Stimulated activated CD4-positive, alpha-beta T cell treated with anti-CD3 and anti-CD28 coated beads, Interleukin-15, amount 100 ng/mL, for 48 hours (primary cell): ENCODE results near the gene GSC2.

ENCODE experiments used
- DNase-seq, 2 donors: peaks; one replicate each; pipeline ENCODE4 v3.0.0-alpha.2; 2020; ENCODE audit warnings: low read depth in 2 of 2

Gene GSC2

DNA sequence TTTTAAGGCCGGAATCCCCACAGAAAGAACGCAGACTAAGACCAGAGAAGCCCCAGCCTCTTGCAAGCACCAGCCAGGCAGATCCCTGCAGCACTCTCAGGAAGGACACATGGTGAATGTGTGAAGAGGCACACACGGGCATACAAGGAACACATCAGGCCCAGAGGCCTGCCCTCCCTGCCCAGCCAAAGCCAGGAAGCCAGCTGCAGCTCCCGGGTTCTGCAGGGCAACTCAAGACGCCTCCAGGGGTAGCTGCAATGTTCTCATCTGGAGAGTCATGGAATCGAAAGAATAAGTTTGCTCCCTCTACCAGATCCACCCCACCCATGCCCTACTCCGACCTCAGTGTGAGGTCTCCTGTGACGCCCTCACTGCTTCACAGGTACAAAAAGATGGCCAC, 30.1 kb downstream of the GSC2 start:
- DNase-seq: no peak

DNA sequence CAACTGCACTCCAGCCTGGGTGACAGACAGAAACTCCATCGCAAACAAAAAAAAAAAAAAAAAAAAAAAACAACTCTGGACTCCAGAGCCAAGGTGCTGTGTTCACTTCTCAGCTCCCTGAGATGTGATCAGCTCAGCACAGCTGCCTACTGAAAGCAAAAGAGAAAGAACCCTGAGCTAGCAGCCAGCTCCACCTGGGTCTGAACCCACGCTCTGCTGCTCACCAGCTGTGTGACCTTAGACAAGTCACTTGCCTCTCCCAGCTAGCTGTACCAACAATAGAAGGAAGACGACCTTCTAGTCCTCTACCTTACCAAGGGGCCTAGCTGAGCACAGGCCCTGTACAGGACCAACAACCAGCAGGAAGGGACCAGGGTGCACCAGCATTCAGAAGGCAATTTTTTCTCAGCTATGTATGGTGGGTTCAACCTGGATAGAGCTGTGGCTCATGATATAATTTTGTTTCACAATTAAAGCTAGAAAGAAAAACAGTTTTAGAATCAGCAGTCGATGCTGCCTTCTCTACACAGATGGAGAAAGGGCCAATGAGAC, 31.7 kb downstream of the GSC2 start:
- DNase-seq: no peak

DNA sequence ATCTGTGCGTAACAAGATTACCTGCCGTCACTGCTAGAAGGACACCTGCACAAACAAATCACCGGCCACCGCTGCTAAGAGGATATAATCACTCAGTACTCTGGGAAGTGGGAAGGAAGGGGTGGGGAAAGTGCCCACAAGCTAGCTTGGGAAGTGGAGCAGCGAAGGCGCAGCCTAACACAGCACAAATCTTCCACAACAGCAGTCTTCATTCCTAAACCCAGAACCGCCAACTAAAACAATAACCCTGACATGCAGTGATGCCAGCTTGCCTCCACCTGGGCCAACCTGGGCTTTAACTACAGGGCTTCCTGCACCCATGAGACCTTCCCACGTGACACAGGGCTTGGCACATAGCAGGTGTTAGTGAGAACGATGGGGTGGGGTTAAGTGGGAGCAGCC, 33.0 kb downstream of the GSC2 start:
- DNase-seq: no peak

DNA sequence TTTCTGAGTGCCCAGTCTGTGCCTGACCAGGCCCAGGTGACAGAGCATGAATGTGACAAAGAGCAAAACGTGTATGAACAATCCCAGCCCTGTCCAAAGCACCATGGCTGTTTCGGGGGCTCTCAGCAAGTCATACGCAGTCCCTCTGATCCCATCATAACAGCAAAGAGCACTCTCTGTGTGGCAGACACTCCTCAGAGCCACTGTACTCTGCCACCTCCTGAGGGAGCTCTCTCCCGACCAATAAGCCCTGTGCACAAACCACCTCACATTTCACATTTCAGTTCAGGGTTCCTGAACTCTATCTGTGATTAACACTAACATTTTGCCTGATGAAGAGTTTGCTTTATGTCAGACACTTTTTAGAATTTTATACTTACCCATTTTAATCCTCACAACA, 34.5 kb downstream of the GSC2 start:
- DNase-seq: no peak

DNA sequence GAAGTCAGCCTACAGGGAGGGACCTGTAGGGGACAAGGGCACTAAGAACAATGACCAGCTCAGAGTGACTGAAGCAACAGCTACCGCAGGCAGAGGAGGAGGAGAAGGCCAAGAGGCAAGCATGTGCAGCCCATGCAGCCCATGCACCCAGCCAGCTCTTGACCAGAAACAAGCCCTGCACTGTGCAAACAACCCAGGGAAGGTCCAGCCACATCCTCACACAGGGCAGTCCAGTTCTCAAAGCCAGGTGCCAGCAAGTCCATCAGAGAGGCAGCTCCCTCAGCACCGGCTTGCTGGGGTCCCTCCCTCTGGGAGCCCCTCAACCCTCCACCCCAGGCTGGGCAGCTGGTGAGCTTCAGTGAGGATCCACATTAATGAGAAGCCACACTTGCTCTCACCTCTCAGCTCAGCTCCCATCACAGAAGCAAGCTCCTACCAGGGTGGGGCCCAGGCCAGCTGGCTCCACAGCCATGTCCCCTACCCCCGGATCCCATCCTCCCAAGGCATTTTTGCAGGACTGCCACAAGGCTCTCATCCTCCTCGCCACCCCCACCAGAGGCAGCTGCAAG, 35.0 kb downstream of the GSC2 start:
- DNase-seq: no peak

DNA sequence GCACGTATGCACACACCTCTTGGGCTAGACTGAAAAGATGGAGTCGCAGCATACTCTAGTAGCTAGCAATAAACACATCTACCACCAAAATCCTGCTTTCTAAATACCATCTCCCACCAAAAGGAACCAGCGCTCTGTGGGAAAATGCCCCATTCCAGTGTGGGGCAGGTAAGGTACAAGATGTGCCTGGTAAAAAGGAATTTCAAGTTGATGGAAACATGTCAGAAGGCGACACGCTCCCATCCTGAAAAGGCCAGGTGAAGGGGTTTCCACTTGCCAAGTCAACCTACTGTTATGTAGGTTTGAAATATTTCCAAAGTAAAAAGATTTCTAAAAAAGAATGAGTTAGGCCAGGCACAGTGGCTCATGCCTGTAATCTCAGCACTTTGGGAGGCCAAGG, 36.7 kb downstream of the GSC2 start:
- DNase-seq: no peak

DNA sequence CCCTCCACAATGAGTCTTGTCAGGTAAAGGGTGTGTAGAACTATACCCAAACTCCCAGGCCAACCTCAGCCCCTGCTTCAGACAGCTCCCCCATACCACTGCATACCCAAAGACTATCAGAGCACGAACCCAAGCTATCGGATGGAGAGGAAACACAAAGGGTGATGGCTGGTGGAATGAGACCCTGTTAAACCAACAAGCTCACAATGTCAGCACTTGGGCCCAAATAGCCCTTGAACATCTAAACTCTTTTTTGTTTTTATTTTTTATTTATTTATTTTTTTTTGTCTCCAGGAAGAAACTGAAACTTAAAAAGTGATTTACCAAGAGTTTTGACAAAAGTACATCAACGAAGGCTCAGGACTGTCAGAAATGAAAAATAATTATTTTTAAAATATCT, 38.5 kb downstream of the GSC2 start:
- no peak for DNase-seq

DNA sequence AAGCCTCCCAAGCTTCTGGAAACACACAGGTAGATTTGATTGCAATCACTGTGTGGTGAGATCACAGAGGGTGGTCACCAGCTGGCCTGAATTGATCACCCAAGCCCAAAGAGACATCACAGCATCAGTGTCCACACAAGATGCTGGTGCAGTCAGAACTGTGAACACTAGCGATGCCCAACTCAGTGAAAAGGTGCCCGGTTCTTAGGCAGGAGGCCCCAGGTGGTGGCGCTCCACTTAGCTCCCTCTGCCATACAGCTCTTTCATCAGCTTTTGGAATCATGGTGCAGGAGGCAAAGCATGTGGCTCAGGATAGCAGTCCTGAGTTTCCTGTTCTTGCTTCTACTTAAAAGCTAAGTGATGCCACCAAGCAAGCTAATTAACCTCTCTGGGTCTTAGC, 39.0 kb downstream of the GSC2 start:
- DNase-seq: no peak

DNA sequence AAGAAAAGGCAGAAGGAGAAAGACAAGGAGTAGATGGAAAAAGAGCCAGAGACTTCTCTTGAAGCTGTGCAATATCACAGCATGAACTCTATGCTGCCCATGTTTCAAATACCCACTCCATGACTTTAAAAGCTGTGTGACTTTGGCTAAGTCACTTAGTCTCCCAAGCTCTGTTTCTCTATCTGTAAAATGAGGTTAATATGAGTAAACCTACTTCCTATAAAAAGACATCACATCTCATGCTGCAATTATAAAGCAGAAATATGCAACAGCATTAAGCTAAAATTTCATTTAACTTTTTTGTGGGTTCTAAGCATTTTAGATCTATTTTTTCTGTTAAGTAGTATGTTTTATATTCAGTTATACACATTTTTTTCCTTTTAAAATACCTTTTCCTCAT, 39.4 kb downstream of the GSC2 start:
- no peak for DNase-seq

DNA sequence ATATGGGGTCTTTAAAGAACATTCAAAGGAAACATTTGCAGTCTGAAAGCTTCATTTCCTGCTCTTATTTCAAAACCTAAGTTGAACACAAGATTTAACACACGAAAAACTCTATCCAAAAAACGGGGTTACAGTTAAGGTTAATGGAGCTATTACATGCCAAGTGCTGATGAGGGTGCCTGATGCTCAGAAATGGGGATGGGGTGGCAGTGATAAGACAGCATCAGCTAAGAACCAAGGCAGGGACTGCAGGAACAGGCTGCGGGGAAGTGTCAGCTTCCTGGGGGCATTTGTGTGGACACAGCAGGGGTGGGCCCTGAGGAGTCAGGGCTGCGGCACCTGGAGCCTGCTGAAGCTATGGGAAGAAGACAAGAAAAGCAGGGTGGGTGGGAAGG, 40.0 kb downstream of the GSC2 start:
- DNase-seq: no peak

DNA sequence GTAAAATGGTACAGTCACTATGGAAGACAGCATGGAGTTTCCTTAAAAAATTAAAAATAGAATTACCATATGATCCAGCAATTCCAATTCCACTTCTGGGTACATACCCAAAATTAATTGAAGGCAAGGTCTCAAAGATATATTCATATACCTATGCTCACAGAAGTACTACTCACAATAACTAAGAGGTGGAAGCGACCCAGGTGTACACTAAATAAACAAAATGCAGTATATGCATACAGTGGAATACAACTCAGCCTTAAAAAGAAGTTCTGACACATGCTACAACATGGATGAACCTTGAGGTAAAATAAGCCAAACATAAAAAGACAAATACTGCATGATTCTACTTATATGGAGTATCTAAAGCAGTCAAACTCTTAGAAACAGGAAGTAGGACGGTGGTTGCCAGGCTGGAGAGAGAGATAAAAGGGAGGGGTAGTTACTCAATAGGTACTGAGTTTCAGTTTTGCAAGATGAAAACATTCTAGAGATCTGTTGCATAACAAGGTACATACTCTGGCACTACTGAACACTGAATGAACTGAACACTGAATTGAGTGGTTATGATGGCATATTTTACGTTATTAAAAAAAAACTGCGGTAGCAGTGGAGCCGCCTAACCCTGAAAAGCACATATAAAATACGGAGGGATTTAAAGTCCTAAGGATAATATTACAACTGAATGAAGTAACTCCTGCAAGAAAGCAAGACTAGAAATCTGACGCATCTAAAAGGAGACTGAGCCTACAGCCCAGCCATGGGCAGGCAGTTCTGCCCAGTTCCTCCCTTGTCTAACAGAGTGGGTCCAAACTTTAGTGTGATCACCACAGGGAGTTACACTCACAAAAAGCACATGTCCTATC, 40.7 kb downstream of the GSC2 start:
- DNase-seq: peak in 1 of 2 donors; percentile 15

DNA sequence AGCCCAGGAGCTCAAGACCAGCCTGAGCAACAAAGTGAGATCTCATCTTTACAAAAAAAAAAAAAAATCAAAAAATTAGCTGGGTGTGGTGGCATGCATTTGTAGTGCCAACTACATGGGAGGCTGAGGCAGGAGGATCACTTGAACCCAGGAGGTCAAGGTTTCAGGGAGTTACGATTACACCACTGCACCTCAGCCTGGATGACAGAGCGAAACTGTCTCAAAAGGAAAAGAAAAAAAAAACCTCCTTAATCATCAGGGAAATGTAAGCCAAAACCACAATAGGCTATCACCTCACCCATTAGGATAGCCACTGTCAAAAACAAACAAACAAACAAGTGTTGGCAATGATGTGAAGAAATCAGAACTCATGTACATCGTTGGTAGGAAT, 41.3 kb downstream of the GSC2 start:
- DNase-seq: no peak

DNA sequence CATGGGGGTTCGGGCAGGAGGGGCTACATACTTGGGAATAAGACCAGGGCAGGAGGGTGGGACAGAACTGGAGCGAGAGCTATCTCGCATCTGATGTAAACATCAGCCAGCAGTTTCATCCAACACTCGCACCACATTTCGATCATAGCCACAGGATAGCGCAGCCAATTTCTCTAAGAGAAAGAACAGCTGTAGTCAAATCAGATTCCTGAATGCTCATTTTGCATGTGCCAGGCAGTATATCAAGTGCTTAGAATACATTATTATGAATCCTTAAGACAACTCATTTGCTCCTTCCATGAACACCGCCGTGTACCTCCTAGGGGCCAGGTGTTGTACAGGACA, 42.4 kb downstream of the GSC2 start:
- DNase-seq: no peak

DNA sequence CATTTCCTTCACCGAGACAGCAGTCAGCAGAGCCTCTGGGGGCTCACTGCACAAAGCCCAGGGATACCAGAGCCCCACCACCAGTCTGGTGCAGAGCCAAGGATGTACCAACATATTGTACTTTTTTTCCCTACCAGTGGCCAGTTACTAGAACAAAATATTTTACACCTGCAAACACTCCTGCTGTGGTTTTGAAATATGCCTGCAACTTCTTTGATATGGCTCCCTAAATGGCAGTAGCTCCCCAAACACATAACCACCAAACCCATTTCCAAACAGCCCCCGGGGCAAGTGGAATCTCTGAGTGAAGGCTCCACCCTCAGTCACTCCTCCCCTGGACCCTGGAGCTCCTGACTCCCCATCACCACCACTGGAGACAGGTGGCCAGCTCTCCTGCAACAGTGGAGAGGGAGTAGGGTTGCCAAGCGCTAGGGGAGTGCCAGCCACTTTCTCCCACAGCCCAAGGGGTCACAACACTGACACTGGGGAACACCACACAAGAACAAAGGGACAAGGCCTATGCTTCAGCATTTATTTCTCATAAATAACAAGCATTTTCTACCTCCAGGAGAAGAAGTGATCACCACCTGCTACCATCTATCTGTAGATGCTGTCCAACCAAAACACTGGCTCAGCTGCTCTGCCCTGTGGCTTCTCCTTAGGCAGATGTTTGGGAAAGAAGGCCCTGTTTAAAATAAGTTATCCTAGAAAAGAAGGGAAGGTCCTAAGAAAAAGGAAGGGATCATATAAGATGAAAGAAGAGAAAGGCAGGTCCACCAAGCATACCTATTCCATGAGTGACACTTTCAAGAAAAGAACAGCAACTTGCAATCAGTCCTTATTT, 43.0 kb downstream of the GSC2 start:
- DNase-seq: no peak

DNA sequence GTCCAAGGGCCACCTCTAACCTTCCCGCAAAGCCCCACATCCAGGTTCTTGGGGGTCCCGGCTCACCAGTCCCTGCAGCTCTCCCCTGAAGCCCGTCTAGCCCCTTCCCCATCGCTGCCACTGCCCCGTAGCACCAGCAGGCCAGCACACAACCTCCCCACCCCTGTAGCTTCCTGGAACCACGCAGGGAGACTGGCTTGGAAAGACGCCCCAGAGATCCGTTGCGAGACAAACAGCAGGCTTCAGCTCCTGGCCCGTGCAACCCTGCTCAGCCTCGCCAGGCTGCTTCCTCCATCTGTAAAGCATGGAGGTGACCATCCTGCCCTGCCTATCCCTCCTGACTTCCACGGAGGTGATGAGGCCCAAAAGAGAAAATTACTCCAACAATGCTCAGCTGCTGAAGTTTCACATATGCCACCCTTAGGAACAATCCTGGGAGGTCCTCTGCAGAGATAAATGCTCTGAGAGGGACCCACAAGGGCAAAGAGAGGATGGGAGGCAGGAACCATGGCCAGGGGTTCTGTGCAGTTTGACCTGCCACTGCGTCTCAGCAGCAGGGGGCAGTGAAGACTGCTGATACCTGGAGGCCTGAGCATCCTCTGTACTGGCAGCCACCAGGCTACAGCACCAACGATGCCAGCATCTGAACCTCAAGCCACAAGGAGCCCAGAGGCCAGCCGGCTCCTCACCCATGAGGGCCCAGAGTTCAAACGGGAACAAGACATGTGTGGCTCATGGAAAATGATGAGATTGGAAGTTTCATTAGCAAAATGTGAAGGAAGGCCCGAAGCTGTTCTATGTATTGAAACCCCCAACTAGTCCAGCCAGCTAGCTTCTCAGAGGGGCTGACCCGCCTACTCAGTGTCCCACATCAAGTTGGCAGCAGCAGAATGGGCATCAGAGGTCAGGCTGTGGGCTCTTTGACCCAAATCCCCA, 44.0 kb downstream of the GSC2 start:
- DNase-seq: no peak

DNA sequence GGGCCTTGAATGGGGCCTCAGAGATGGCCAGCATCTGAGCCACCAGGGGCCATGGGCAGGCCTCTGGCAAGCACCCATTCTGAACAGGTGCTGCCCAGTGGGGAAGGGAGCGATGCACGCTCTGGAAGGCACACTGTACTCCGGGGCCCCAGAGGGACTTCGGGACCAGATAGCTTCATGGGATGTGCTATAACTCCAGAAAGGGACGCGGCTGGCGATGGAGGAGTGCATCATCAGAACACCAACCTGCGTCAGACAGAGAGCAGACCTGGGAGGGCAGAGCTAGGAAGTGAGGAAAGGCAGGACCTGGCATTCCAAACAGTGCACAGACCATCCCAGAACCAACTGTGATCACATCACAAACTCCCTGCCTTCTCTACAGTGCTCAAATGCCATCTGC, 44.6 kb downstream of the GSC2 start:
- no peak for DNase-seq

DNA sequence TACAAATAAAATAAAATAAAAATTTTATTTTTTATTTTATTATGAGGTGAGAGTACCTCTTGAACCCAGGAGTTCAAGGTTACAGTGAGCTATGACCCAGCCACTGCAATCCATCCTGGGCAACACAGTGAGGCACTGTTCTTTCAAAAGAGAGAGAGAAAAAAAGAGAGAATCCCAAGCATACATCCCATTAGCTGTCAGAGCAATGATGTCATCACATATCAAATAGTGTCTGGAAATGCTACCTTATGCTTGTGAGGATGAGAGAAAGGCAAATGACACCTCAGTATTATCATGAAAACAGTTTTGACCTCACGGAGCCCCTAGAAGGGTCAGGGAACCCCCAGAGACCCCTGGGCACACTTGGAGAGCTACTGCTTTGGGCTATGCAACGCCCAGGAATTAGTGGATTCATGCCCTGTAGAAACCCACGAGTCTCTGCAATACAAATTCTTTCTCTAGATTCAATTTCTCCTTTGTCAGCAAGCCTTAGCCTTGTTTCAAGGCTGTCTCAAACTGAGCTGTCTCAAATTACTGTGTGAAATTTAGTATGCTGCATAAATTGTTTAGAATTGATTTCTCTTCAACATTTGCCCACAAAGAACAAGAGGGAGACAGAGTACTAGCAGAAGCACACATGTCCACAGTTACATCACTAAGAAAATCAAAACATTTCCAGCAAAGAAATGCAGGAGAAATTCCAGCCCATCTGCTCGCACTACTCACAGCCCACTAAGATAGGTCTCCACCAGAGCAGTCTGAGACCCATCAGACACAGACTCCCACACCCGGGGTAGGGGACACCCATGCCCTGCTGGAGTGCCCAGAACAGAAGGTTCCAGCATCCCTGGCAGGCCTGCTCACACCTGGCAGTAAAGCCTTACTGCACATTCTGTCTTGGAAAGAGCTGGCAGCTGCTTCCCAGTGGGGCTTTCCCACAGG, 45.9 kb downstream of the GSC2 start:
- no peak for DNase-seq

DNA sequence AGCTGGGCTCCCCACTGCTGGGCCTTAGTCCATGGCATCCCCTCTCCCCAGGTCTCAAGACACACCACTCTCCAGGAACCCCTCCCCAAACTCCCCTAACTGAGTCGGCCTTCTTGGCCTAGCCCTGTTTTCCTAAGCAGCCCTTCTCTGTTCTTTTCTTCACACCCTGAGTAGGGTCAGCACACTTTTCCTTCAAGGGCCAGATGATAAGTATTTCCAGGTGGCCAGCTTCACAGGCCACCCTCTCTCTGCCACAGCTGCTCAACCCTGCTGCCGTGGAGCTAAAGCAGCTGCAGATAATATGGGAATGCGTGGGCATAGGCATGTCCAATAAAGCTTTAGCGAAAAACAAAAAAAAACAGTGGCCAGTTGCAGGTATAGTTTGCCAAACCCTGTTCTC, 51.9 kb downstream of the GSC2 start:
- no peak for DNase-seq

DNA sequence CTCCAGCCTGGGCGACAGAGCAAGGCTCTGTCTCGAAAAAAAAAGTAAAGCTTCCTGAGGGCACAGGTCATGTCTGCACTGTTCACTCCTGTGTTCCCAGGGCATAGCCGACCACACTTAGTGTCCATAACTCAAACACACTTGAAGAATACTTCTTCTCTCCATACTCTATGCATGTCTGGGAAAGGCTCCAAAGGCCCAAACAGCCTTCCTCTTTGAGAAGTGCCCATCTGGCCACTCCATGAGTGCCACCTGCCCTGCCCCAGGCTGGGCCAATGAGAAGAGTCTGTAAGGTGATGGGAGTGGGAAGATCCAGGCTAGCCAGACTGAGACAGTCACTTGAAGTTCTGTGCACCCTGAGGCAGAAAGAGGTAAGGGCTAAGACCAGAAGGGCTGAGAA, 52.6 kb downstream of the GSC2 start:
- DNase-seq: no peak
